ENCODE data around the gene TNFSF13B.

The TNFSF13B gene

GRCh38 chr13:108352599-108352998 lies 83.1 kb downstream of the TNFSF13B start:
- DNase-seq: no peak

GRCh38 chr13:108357228-108357627 lies 87.7 kb downstream of the TNFSF13B start:
- no peak for DNase-seq
